GM23248 (cell line): Measurements from ENCODE around the gene THSD4.

Source experiments
- EZH2 ChIP-seq: fragments of 200-600 bp; sonication (generic); IDR thresholded peaks from 2 replicates; pipeline ENCODE4 v1.6.1; 2018; ENCODE audit warnings: antibody characterized with exemption, mild to moderate bottlenecking; ENCODE audit not compliant: insufficient read depth, poor library complexity, severe bottlenecking
- EZH2phosphoT487 ChIP-seq: fragments of 200-600 bp; sonication (generic); IDR thresholded peaks from 2 replicates; pipeline ENCODE4 v1.6.1; 2018; ENCODE audit warnings: antibody characterized with exemption, moderate library complexity, mild to moderate bottlenecking, low read depth; ENCODE audit not compliant: insufficient read depth

- TF ChIP-seq EZH2 (no peak), EZH2phosphoT487 (no peak)
These were observed 520.5 kb downstream of the THSD4 start for GRCh38 chr15:71635735-71636134.
